Inflammatory macrophage (primary cell): ENCODE results near the gene SLC13A3.

Source experiments
- DNase-seq, 2 donors: peaks; one replicate each; pipeline ENCODE4 v3.0.0-alpha.2; 2020 to 2022

The SLC13A3 gene

GRCh38 chr20:46553926-46554325 lies 97.3 kb downstream of the SLC13A3 start:
- DNase-seq, result peak; percentile 51 to 72

- peak; percentile 93 to 95 for DNase-seq
These were observed 98.5 kb downstream of the SLC13A3 start for GRCh38 chr20:46552460-46553420.

- peak in 1 of 2 donors; percentile 55 for DNase-seq
These were observed 99.5 kb downstream of the SLC13A3 start for GRCh38 chr20:46551522-46552381.

GRCh38 chr20:46550461-46550860 lies 100.8 kb downstream of the SLC13A3 start, which contains the start of gene OCSTAMP:
Gene OCSTAMP, minus strand, starts transcription at chr20:46550654. Its CDS starts 94 bp downstream, at chr20:46550560.
- DNase-seq, result peak; percentile 63 to 88

DNA sequence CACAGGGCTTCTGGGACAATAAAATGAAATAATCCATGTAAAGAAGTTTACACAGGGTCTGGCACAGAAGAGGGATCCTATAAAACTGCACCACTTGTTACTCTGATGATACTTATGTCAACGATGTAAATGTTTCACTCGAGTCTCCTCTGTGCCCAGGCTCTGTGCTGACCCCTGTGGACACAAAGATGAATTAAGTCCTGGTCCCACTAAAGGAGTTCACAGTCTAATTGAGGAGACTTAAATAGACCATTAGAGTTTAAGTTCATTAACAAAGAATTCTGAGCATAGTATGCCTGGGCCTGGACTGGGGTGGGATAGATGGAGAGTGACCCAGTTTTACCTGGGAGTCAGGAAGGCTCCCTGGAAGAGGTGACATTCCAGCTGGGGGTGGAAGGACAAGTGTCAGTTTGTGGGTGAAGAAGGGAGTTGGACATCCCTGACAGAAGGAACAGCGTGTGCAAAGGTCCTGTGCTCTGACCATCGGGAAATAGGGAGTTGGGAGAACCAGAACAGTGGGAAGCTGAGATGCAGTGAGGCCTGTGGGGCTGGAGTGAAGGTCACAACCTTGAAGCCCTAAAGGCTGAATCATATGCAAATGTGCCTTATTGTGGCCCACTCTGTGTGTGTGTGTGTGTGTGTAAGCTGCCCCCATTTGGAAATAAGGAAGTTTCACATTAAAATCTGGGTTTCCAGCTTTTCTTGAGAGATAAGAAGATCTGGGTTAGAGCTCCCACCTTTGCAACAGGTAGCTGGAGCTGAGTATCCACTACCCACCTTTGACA lies 101.9 kb downstream of the SLC13A3 start:
- DNase-seq, result peak; percentile 23 to 47

- no peak for DNase-seq
These were observed 102.6 kb downstream of the SLC13A3 start for GRCh38 chr20:46548688-46549087.

- no peak for DNase-seq
These were observed 103.3 kb downstream of the SLC13A3 start for GRCh38 chr20:46547995-46548394.

- DNase-seq, result no peak
These were observed 104.3 kb downstream of the SLC13A3 start for GRCh38 chr20:46546936-46547335.

- no peak for DNase-seq
These were observed 105.0 kb downstream of the SLC13A3 start for GRCh38 chr20:46546298-46546697.

GRCh38 chr20:46545827-46546138 lies 105.5 kb downstream of the SLC13A3 start:
- DNase-seq, result no peak

DNA sequence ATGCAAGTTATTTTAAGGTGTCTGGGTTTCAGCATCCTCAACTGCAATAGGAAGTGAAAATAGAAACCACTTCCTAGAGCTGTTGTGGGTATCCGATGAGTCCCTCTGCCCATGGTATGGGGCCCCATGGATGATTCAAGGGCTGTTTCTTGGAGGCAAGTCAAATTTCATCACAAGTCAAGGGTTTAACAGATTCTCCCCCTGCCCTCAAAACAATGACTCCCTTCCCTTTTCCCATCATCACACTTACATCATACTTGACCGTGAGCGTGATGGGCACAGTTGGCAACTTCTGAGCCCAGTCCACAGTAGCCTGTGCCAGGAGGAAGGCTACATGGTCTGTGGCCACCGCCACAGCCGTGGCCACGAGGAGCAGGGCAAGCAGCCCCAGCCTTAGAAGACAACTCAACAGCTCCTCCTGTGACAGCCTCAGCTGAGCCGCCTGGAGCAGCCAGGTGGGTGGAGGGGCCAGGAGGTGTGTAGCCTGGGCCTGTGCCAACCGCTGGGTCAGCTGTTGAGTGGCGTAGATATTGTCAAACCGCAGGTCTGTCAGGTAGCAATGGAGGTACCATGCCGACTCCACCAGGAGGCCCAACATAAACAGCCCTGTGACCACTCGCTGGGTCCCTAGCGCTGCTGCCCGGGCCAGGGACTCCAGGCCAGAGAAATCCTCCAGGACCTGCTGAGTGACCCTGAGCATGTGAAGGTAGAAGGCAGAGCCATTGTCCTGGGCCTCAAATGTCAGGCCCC lies 106.0 kb downstream of the SLC13A3 start:
- DNase-seq, result peak; percentile 87 to 94

- peak in 1 of 2 donors; percentile 34 for DNase-seq
These were observed 106.7 kb downstream of the SLC13A3 start for GRCh38 chr20:46544576-46544975.

- DNase-seq, result no peak
These were observed 107.3 kb downstream of the SLC13A3 start for GRCh38 chr20:46543959-46544358.

GRCh38 chr20:46543033-46543432 lies 108.2 kb downstream of the SLC13A3 start:
- DNase-seq, result no peak

DNA sequence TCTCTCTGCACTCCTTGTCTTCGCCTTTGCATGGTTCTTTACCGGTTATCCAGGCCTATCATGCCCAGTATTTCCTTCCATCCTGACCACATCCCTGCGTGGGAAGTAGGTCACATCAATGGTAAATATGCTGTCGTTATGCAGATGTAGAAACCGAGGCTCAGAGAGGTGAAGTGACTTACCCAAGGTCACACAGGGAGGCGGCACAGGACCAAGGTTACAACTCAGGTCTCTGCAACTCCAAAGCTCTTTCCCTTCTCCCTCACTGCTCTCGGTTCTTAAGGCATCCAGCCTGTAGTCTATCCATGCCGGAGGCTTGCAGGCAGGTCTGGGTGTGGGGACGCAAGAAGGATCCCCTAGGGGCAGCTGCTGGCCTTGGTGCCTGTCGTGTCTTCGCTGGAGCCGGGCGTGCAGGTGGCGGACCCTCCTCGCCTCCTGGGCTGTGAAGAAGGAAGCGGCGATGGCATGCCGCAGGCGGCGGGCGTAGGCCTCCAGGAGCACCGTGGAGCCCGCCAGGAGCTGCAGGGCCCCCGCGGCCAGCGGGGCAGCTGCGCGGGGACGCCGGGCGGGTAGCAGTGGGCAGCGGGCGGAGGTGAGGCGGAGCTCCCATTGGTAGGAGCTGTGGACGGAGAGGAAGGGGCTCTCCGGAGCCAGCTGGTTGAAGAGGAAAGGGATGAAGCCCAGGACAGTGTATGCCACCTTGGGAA lies 109.9 kb downstream of the SLC13A3 start:
- DNase-seq, result no peak

GRCh38 chr20:46539113-46539512 lies 112.1 kb downstream of the SLC13A3 start:
- no peak for DNase-seq

- no peak for DNase-seq
These were observed 120.6 kb downstream of the SLC13A3 start for GRCh38 chr20:46530640-46531039.

GRCh38 chr20:46523696-46524328 lies 127.4 kb downstream of the SLC13A3 start:
- no peak for DNase-seq

- DNase-seq, result no peak
These were observed 128.2 kb downstream of the SLC13A3 start for GRCh38 chr20:46523108-46523507.

GRCh38 chr20:46520976-46521579 lies 130.2 kb downstream of the SLC13A3 start:
- peak; percentile 51 to 73 for DNase-seq
